ENCODE data around the gene SOX15. TPM values are rescaled to one million over a fixed set of nuclear protein-coding genes. Genes with fewer than 3 reads are reported as not detected.
"Not testable (repeated sequence)": the region's sequence is repeated elsewhere in the genome, so short reads cannot be mapped to it uniquely, and the experiment has no call there.

SOX15 gene
- 3.0 TPM for polyA plus RNA-seq (ENCODE audit: insufficient read length)
- long read RNA-seq, donor 1, transcript SOX15-201 (2 exons, 1,396 nt), result major isoform, 9 of 9 reads
- long read RNA-seq, donor 1, partial matches to known transcripts, result 0 of 9 reads
- long read RNA-seq, donor 1, other reads (novel, unspliced or antisense), result 0 of 9 reads
- long read RNA-seq, donor 2, transcript SOX15-201 (2 exons, 1,396 nt), result major isoform, 6 of 8 reads
- long read RNA-seq, donor 2, partial matches to known transcripts, result 0 of 8 reads
- long read RNA-seq, donor 2, other reads (novel, unspliced or antisense), result 0 of 8 reads
- long read RNA-seq, donor 3, partial matches to known transcripts, result 0 of 4 reads
- long read RNA-seq, donor 3, other reads (novel, unspliced or antisense), result 0 of 4 reads
- long read RNA-seq, donor 4, result 0 reads
- long read RNA-seq, donor 5, transcript SOX15-201 (2 exons, 1,396 nt), result major isoform, 10 of 10 reads
- long read RNA-seq, donor 5, partial matches to known transcripts, result 0 of 10 reads
- long read RNA-seq, donor 5, other reads (novel, unspliced or antisense), result 0 of 10 reads
- long read RNA-seq, donor 6, transcript SOX15-201 (2 exons, 1,396 nt), result major isoform, 8 of 8 reads
- long read RNA-seq, donor 6, partial matches to known transcripts, result 0 of 8 reads
- long read RNA-seq, donor 6, other reads (novel, unspliced or antisense), result 0 of 8 reads
- long read RNA-seq, donor 7, transcript SOX15-201 (2 exons, 1,396 nt), result major isoform, 11 of 14 reads
- long read RNA-seq, donor 7, partial matches to known transcripts, result 0 of 14 reads
- long read RNA-seq, donor 7, other reads (novel, unspliced or antisense), result 0 of 14 reads
- long read RNA-seq, donor 8, partial matches to known transcripts, result 0 of 4 reads
- long read RNA-seq, donor 8, other reads (novel, unspliced or antisense), result 0 of 4 reads

GRCh38 chr17:7589891-7590691 is at the start of gene SOX15:
Gene SOX15, minus strand, starts transcription at chr17:7590094. Its CDS starts 418 bp downstream, at chr17:7589676.
- no peak for DNase-seq

DNA sequence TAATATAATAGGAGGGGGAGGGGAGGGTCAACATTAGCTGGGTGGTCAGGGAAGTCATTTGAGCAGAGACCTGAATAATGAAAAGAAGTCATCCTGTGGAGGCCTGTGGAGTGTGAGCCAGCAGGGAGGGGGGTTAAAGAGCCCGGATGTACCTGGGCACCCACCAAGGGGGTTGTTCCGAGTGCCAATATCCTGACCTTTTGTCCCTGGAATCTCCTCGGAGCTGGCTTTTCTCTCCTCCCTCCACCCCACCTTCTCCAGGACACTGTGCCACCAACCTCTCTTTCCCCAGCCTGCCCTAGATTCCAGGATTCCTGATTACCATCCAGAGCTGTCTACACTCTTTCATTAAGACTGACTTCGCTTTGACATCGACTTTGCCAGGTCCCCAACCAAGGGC is 46.3 kb upstream of the SOX15 start:
- no peak for DNase-seq

- DNase-seq, result no peak
These were observed 44.5 kb upstream of the SOX15 start for GRCh38 chr17:7634384-7634783.

DNA sequence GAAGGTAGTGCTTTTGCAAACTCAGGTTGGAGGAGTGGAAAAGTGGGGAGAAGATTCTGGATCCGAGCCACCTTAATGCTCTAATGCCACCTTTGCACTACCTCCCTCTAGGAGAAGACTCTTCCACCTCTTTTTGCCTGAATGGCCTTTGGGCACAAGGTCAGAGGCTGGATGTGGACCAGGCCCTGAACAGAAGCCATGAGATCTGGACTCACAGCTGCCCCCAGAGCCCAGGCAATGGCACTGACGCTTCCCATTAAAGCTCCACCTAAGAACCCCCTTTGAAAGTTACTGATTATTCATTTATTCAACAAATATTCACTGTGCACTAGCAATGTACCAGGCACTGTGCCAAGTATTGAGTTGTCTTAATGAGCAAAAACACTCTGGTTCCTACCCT is 43.2 kb upstream of the SOX15 start:
- DNase-seq, result no peak

DNA sequence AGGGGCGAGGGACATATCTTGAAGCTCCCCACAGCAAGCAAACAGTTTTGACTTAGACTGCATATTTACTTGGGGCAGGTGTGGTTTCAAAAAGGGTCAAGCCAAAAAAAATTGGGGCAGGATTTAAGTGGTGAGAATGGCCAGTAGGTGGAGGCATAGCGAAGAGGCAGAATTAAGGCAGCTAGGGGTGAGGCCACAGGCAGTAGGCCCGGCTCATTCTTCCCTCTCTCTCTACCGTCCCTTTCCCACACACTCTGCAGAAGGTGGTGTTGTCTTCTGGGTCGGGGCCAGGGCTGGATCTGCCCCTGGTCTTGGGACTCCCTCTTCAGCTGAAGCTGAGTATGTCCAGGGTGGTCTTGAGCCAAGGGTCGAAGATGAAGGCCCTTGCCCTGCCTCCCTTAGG is 42.6 kb upstream of the SOX15 start:
- no peak for DNase-seq

DNA sequence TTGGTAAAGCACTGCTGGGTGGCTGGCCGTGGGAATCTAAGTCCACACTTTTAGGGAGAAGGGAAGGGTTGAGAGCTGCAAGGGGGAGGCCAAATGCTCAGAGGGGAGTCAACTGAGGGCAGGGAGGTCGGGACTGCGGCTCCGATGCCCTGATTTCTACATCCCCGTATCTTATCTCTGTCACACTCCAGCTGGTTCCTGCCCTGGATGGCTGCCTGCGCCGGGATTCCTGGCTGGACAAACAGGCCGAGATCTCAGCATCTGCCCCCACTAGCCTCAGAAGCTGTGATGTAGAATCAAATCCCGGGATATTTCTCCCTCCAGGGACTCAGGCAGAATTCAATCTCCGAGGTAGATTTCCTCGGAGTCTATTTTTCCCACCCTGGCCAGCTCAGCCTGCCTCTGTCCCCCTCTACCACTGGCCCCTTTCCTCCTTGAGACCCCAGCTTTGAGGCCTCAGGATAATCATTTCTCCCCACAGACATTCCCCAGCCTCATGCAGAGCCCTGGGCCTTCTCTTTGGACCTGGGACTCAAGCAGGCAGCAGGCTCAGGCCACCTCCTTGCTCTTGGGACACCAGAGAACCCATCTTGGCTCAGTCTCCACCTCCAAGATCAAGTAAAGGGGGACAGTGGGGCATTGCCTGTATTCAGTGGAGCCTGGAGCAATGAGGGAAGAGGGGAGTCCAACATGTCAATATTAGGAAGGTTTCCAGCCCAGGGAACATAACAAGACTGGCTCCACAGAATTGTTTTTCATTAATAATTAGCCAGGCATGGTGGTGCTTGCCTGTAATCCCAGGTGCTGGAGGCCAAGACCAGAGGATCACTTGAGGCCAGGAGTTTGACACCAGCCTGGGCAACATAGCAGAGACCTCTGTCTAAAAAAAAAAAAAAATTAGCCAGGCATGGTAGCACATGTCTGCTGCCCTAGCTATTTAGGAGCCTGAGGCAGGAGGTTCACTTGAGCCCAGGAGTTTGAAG is 41.8 kb upstream of the SOX15 start:
- DNase-seq, result no peak

DNA sequence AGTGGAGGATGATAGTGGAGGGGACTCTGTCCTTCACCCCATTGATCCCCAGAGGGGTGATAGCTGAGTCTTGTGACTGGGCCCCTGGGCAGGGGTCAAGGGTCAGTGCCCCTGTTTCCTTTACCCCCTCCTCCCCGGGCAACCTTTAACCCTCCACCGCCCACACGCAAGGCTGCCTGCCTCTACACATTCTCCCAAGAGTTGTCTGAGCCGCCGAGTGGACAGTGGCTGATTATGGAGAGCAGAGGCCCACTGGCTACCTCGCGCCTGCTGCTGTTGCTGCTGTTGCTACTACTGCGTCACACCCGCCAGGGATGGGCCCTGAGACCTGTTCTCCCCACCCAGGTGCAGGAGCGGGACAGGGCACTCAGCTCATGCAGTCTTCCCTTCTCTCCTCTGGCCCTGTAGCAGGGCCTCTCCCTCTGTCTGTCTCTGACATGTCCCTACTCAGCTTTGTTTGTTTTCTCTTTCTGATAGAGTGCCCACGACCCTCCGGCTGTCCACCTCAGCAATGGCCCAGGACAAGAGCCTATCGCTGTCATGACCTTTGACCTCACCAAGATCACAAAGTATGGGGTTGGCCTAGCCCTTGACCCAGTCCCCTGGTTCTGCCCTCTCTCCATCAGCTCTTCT is 40.2 kb upstream of the SOX15 start, which contains the start of gene SHBG:
TSS of gene SHBG (plus strand) at position 197 of the 633 bp plus-strand sequence. CDS start at position 235, 38 bp downstream.
- DNase-seq, result no peak

GRCh38 chr17:7627250-7628121 is 37.6 kb upstream of the SOX15 start, which contains the start of gene SAT2:
Gene SAT2, minus strand, starts transcription at chr17:7627821. Its CDS starts 186 bp downstream, at chr17:7627635.
- peak; percentile 96 for DNase-seq

- DNase-seq, result no peak
These were observed 37.0 kb upstream of the SOX15 start for GRCh38 chr17:7626956-7627249.

- no peak for DNase-seq
These were observed 36.4 kb upstream of the SOX15 start for GRCh38 chr17:7626307-7626706.

- not testable (repeated sequence) for DNase-seq
These were observed 35.9 kb upstream of the SOX15 start for GRCh38 chr17:7625749-7626148.

GRCh38 chr17:7623661-7624060 is 33.8 kb upstream of the SOX15 start:
- DNase-seq, result no peak

DNA sequence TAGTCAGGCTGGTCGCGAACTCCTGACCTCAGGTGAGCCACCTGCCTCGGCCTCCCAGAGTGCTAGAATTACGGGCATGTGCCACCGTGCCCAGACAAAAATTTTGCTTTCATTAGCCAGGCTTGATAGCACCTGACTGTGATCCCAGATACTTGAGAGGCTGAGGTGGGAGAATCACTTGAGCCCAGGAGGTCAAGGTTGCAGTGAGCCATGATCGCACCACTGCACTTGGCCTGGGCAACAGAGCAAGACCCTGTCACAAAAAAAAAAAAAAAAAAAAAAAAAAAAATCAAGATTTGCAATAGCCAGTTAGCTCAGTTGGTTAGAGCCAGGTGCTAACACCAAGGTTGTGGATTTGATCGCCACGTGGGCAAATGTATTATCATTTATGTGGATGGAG is 30.9 kb upstream of the SOX15 start:
- no peak for DNase-seq

DNA sequence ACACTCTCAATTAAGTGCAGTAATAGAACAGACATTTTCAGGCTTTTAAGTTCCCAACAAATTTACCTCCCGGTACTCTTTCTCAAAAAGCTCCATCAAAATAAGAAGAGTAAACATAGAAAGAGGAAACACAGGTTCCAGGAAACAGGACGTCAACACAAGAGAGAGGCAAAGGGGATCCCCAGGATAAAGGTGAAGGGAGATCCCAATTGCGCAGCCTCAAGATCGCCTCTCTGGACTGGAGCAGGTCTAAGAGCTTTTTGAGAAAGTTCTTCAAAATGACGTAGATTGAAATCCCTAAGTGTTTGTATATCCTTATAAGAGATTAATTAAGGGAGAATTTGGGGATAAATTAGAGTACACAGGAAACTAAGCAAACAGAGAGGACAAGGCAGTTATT is 28.7 kb upstream of the SOX15 start:
- DNase-seq, result no peak

DNA sequence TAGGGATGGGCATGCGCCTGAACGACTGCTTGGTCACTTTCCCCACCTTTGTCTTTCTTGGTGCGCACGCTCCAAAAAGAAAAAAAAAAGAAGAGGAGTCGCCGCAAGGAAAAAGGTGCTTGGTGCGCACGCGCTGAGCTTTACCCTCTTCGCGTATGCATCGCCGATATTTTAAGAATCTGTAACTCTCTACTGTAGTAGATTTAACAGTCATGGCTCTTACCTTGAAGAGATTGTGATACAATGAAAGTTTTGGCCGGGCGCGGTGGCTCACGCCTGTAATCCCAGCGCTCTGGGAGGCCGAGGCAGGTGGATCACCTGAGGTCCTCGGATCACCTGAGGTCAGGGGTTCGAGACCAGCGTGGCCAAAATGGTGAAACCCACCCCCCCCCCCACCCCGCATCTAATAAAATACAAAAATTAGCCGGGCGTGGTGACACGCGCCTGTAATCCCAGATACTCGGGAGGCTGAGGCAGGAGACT is 25.4 kb upstream of the SOX15 start:
- no peak for DNase-seq

DNA sequence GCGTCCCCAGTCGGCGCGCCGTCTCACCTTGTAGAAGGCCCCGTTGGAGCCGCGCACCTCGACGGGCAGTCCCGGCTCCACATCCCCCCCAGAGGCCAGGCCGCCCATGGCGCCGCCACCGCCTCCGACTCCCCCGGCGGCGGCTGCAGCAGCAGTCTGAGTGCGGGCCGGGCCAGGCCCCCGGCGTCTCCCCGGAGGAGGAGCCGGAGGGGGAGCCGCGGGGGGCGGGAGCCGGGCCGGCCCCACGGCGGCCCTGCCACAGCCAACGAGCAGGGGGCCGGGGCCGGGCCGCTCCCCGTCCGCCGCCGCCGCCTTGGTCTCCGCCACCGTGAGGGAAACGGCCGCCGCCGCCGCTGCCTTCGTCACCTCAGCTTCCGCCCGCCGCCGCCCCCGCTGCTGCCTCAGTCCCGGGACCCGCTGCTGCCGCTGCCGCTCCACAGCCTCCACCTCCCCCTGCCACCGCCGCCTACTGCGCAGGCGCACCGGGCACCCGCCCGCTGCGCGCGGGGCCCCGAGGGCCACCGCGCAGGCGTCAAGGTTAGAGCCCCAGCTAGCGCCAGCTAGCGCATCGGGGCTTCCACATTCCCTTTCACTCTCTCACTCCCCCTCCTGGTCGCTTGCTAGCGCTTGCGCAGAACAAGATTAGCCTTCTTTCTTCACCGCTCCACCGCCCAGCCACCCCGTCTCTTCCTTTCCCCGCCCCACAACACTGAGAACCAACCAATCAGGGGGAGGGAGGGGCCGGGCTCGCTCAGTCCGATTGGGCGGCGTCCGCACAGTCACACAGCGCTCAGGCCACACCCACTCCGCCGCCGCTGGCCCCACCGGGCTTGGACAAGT is 24.8 kb upstream of the SOX15 start, which contains the start of gene FXR2:
TSS of gene FXR2 (minus strand) at position 473 of the 840 bp plus-strand sequence. CDS start at position 108, 365 bp downstream.
- peak; percentile 100 for DNase-seq

GRCh38 chr17:7613769-7614424 is 24.0 kb upstream of the SOX15 start:
- no peak for DNase-seq

GRCh38 chr17:7612294-7612640 is 22.4 kb upstream of the SOX15 start:
- DNase-seq, result no peak

Data from left kidney (tissue), 8 donors.